Measurements from ENCODE around the gene TRIP4. TPM values are rescaled to one million over a fixed set of nuclear protein-coding genes. Genes with fewer than 3 reads are reported as not detected.

The TRIP4 gene
- total RNA-seq, 1 experiment from 2014 or later: 21.7 TPM

GRCh38 chr15:64466408-64467141 lies 78.9 kb downstream of the TRIP4 start:
- H3K9me3 ChIP-seq (ENCODE audit: control insufficient read depth, low read depth, low read length): no peaks in the 10 kb centered on the region
- H3K79me2 ChIP-seq (ENCODE audit: insufficient read depth, low read length): peaks cover 29% of the 10 kb centered on the region; the same call in 1 of the 2 replicates
- H2BK20ac ChIP-seq (ENCODE audit: low read depth, low read length, poor library complexity, severe bottlenecking): no peak overlapping the region
- Mint-ChIP-seq H3K27me3 (ENCODE audit: low read depth) (no peaks in the 10 kb centered on the region), H3K9me3 (no peaks in the 10 kb centered on the region), H3K36me3 (ENCODE audit: insufficient read depth in 1 of 3, low read depth in 3 of 3) (peaks cover 5 to 18% (median 6%) of the 10 kb centered on the region in 3 experiments; a peak in 6 of 7 replicates), H3K27ac (peak overlapping the region; percentile 70 to 94 (median 75); a peak in 6 of 7 replicates), H3K4me1 (peaks cover 42 to 55% of the 10 kb centered on the region in 2 experiments), H3K4me3 (no peak overlapping the region)
- no peak overlapping the region for H3K56ac ChIP-seq (ENCODE audit: insufficient read length, low read depth, low read length)
- no peak overlapping the region for H3K23ac ChIP-seq (ENCODE audit: insufficient read length, low read depth, low read length)
- no peak overlapping the region for H3K14ac ChIP-seq (ENCODE audit: insufficient read depth, low read length)
- no peak overlapping the region for H2AK5ac ChIP-seq (ENCODE audit: insufficient read length, low read length)
- H2BK15ac ChIP-seq (ENCODE audit: low read depth, low read length): no peak overlapping the region
- H4K5ac ChIP-seq (ENCODE audit: insufficient read length, low read depth, low read length): no peak overlapping the region
- H2BK12ac ChIP-seq (ENCODE audit: insufficient read length, low read depth, low read length): no peak overlapping the region
- H3K9ac ChIP-seq (ENCODE audit: extremely low read depth, insufficient read length, low read length): no peak overlapping the region
- no CpG with 5 or more reads among the region's 4 CpGs for WGBS (ENCODE audit: extremely low coverage, insufficient read length, low lambda C conversion rate)
- peaks cover 5% of the 10 kb centered on the region for H3K4me1 ChIP-seq (ENCODE audit: insufficient read depth, low read length)
- H3K18ac ChIP-seq (ENCODE audit: insufficient read length, low read depth, low read length): no peak overlapping the region
- H4K91ac ChIP-seq (ENCODE audit: insufficient read length, low read depth, low read length): no peak overlapping the region
- peak overlapping the region; percentile 60 for H2BK5ac ChIP-seq (ENCODE audit: insufficient read length, low read length)
- peaks cover 16% of the 10 kb centered on the region for H3K79me1 ChIP-seq (ENCODE audit: insufficient read depth, low read depth, low read length, poor library complexity, severe bottlenecking)
- DNase-seq: no peak
- no peak overlapping the region for H3K27ac ChIP-seq (ENCODE audit: insufficient read length, low read depth, low read length)
- H2AFZ ChIP-seq (ENCODE audit: low read length): no peak overlapping the region
- H3K4me2 ChIP-seq (ENCODE audit: insufficient read depth, insufficient read length, low read length): no peak overlapping the region
- TF ChIP-seq CTCF (conservative IDR thresholded peaks at IDR 0.05): no peak
- H2BK120ac ChIP-seq (ENCODE audit: low read depth, low read length, poor library complexity, severe bottlenecking): no peak overlapping the region
- no peak overlapping the region for H3K4ac ChIP-seq (ENCODE audit: low read depth, low read length)
- peaks cover 2% of the 10 kb centered on the region for H3K23me2 ChIP-seq (ENCODE audit: insufficient read length, low read depth, low read length, poor library complexity, severe bottlenecking)
- no peaks in the 10 kb centered on the region for H3K27me3 ChIP-seq (ENCODE audit: insufficient read depth, low read length)
- H3T11ph ChIP-seq (ENCODE audit: low read length): no peak overlapping the region
- no peaks in the 10 kb centered on the region for H4K20me1 ChIP-seq (ENCODE audit: control insufficient read depth, insufficient read depth, insufficient read length)
- H4K8ac ChIP-seq (replicated peaks; ENCODE audit: insufficient read length, low read depth, low read length): no peak overlapping the region
